GM20000 (cell line): ENCODE measurements around the gene TRA2B.

Experiments used
- DNase-seq: peaks from one replicate; pipeline ENCODE4 v3.0.0; 2012; ENCODE audit warnings: low spot score
- CTCF ChIP-seq: IDR thresholded peaks from 2 replicates; pipeline ENCODE4 v1.5.1; 2012; ENCODE audit warnings: mild to moderate bottlenecking, control low read depth; ENCODE audit errors: extremely low read depth, missing control alignments

Gene TRA2B

DNA sequence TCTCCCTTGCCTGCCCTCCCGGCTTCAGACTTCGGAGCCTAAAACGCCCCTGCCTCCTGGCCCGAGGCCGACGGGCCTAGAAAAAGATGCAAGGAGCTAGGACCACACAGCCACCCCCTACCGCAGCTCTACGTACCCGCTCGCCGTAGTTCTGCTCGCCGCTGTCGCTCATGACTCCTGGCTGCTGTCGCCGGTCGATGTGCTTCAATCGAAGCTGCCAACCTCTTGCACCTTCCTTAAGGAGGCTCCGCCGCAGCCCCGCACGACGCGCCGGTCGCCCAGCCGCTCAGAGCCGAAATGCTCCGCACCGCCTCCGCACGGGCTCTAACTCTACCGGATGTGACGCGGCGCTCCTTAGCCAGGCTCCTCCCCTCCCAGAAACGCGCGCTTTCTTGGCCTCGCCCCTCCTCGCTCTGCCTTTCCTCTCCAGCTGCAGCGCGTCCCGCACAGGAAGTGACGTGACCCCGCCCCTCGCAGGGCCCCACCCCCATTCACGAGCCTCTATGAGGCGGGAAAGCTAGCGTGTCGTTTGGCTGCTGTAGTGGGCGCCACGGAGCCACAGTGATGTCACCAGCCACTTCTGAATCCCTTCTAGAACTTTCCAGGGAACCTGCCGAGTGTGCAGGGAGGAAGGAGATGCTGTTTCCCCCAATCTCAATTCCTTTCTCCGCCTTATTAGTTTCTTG is at the start of gene TRA2B:
TRA2B (minus strand) TSS at position 326 of the 686 bp plus-strand sequence; CDS start at position 172, 154 bp downstream.
- DNase-seq: peak; percentile 95
- TF ChIP-seq CTCF: no peak

- DNase-seq: no peak
- TF ChIP-seq CTCF: no peak
Measured at GRCh38 chr3:185986198-185986777, 48.5 kb upstream of the TRA2B start.

DNA sequence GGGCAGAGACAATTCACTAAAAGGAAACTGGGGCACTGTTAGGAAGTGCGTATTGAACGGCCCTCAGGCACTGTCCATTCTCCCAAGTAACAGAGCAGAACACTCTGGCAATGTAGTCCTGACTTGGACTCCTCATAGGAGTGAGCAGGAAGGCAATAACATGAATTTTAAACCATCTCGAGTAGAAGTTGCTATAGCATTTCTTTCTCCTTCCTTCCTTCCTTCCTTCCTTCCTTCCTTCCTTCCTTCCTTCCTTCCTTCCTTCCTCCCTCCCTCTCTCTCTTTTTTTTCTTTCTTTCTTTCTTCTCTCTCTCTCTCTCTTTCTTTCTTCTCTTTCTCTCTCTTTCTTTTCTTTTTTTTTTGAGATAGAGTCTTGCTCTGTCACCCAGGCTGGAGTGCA is 46.4 kb upstream of the TRA2B start:
- no peak for TF ChIP-seq CTCF
- no peak for DNase-seq

- DNase-seq: peak; percentile 68
Measured at GRCh38 chr3:185983495-185984141, 45.8 kb upstream of the TRA2B start.

GRCh38 chr3:185982632-185983031 is 44.8 kb upstream of the TRA2B start:
- no peak for TF ChIP-seq CTCF
- DNase-seq: no peak

More at GRCh38 chr3:185983495-185984141, 45.8 kb upstream of the TRA2B start:
- TF ChIP-seq CTCF: peak; percentile 94

DNA sequence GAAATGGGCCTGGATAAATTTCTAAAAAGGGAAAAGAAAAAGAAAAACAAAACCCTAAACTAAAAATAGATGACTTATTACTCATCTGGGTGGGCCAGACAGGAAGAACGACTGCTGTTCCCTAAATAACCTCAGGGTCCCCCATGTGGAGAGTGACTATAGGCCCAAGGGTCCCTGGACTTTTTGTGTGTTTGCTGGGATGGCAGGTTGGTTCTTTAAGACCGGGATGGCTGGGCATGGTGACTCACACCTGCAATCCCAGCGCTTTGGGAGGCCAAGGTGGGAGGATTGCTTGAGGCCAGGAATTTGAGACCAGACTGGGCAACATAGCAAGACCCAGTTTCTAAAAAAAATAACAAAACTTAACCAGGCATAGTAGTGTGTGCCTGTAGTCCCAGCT is 43.8 kb upstream of the TRA2B start:
- no peak for DNase-seq

More for the DNA sequence above, 43.8 kb upstream of the TRA2B start:
- no peak for TF ChIP-seq CTCF
